Endodermal cell (in vitro differentiated cells): Measurements from ENCODE around the gene ACTL8. TPM values are rescaled to one million over a fixed set of nuclear protein-coding genes. Genes with fewer than 3 reads are reported as not detected.

Experiments
- DNase-seq: peaks from one replicate; pipeline ENCODE4 v3.0.0-alpha.2; 2017
- H3K27ac ChIP-seq: 2 replicates; pipeline ENCODE4 v1.5.1; 2013; ENCODE audit warnings: mild to moderate bottlenecking, low read depth, low read length, moderate library complexity
- H3K27me3 ChIP-seq: 2 replicates; pipeline ENCODE4 v1.6.1; 2013; ENCODE audit warnings: mild to moderate bottlenecking, low read length, moderate library complexity; ENCODE audit not compliant: insufficient read depth, control insufficient read depth, poor library complexity, severe bottlenecking
- H3K36me3 ChIP-seq: 2 replicates; pipeline ENCODE4 v1.7.0; 2013; ENCODE audit warnings: mild to moderate bottlenecking, low read length, moderate library complexity; ENCODE audit not compliant: control insufficient read depth, insufficient read depth
- H3K4me1 ChIP-seq: one replicate; pipeline ENCODE4 v1.7.0; 2013; ENCODE audit warnings: low read length; ENCODE audit not compliant: control insufficient read depth, insufficient read depth
- H3K4me3 ChIP-seq: 2 replicates; pipeline ENCODE4 v1.5.1; 2013; ENCODE audit warnings: mild to moderate bottlenecking, low read length, moderate library complexity
- H3K9ac ChIP-seq: 2 replicates; pipeline ENCODE4 v1.6.1; 2013; ENCODE audit warnings: mild to moderate bottlenecking, low read length, moderate library complexity; ENCODE audit not compliant: poor library complexity, severe bottlenecking; ENCODE audit errors: extremely low read depth
- H3K9me3 ChIP-seq: 2 replicates; pipeline ENCODE4 v1.6.1; 2013; ENCODE audit warnings: mild to moderate bottlenecking, low read length, moderate library complexity; ENCODE audit not compliant: control insufficient read depth
- H3K27ac Mint-ChIP-seq: 2 replicates; pipeline ENCODE4 v1.8.0; 2020; ENCODE audit warnings: mixed read lengths
- H3K27me3 Mint-ChIP-seq: 2 replicates; pipeline ENCODE4 v1.8.0; 2021; ENCODE audit warnings: mild to moderate bottlenecking, mixed read lengths; ENCODE audit not compliant: insufficient read depth
- H3K36me3 Mint-ChIP-seq: 2 replicates; pipeline ENCODE4 v1.8.0; 2020; ENCODE audit warnings: low read depth, mixed read lengths
- H3K4me1 Mint-ChIP-seq: 2 replicates; pipeline ENCODE4 v1.8.0; 2020; ENCODE audit warnings: mixed read lengths
- H3K4me3 Mint-ChIP-seq: 2 replicates; pipeline ENCODE4 v1.8.0; 2020; ENCODE audit warnings: mild to moderate bottlenecking, moderate library complexity, mixed read lengths
- H3K9me3 Mint-ChIP-seq: 2 replicates; pipeline ENCODE4 v1.8.0; 2020; ENCODE audit warnings: mild to moderate bottlenecking, mixed read lengths
- CTCF ChIP-seq: fragments of 200-600 bp; sonication (generic); conservative IDR thresholded peaks from 2 replicates; pipeline ENCODE4 v1.5.0; 2021; ENCODE audit warnings: antibody characterized with exemption, mild to moderate bottlenecking
- WGBS, 2 experiments: methylation state at CpG; one replicate each; pipeline versions ENCODE4 v1.1.5 to v1.1.7; 2013; ENCODE audit warnings: missing lambda C conversion rate in 2 of 2, mixed read lengths in 1 of 2; ENCODE audit not compliant: insufficient coverage in 1 of 2, insufficient read length in 1 of 2; 5-methylcytosine and 5-hydroxymethylcytosine counted together
- total RNA-seq, 2 donors: library from RNA; stranded (reverse); fragmentation: NEBNext Ultra II Directional in 1 of 2; extraction: Animal tissue kit (Norgen Biotek cat#: 25700) in 1 of 2; gene quantifications; 2 replicates in 1 of 2; 3 replicates in 1 of 2; pipeline ENCODE4 v1.2.1, GENCODE V29; 2021

The ACTL8 gene
- total RNA-seq, 2 donors from 2014 or later: not detected

DNA sequence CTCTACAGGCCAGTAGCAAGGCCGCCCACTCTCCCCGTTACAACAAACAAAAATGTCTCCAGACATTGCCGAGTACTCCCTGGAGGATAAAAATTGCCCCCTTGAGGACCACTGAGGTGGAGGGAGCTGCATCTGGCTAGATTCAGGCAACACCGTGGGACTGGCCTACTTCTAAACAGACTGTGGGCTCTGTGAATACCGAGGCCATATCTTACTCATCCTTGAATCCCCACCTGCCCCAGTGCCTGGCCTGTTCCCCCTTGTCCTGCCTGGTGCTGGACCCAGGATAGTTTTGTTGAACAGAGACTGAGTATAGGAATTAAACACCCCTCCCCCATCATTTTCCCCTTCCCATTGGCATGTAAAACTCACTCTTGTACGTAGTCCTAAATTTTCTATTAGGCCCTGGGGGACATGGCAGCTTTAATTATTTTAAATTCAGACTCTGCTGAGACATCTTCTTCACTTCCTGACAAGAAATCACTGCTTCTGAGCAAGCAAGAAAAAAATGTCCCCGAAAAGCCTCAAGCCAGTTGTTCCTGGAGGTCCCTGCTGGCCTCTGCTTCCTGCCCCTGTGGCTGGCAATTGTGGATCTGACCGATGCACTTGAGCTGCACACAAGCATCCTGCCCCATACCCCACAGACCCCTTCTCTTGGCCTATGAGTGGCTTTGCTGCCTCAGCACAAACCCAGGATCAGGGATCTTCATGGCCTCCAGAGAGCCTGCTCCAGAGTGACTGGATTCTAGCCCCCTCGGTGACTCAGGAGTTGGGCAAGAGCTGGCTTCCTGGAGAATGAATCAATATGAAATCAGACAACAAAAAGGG lies 111.0 kb downstream of the ACTL8 start:
- peaks cover 10% of the 10 kb centered on the region for H3K4me1 Mint-ChIP-seq
- no peak for DNase-seq
- no peak overlapping the region for H3K27ac ChIP-seq

DNA sequence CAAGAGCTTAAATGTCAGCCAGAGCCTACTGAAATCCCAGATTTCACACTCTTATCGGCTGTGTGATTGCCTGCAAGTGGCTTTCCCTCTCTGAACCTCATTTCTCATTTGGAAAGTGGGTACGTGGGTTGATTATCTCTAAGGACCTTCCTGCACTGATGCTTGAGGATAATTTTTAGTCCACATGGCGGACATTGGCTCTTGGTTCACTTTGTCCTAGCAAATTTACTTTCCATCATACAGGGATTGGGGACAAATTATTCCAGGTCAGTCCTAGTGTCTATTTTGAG lies 111.6 kb downstream of the ACTL8 start:
- no peak overlapping the region for H3K27ac ChIP-seq
- Mint-ChIP-seq H3K4me3 (no peak overlapping the region), H3K36me3 (no peaks in the 10 kb centered on the region), H3K27ac (no peak overlapping the region), H3K4me1 (peaks cover 8% of the 10 kb centered on the region), H3K27me3 (no peaks in the 10 kb centered on the region), H3K9me3 (peaks cover 12% of the 10 kb centered on the region)
- H3K36me3 ChIP-seq: no peaks in the 10 kb centered on the region
- WGBS, 2 experiments: 90 to 91% methylated on average over 3 of the region's 3 CpGs
- no peak overlapping the region for H3K9ac ChIP-seq
- no peaks in the 10 kb centered on the region for H3K27me3 ChIP-seq
- no peak for TF ChIP-seq CTCF
- peaks cover 4% of the 10 kb centered on the region for H3K9me3 ChIP-seq
- DNase-seq: no peak
- no peak overlapping the region for H3K4me3 ChIP-seq
- H3K4me1 ChIP-seq: no peaks in the 10 kb centered on the region

More for the DNA sequence above, 111.0 kb downstream of the ACTL8 start:
- H3K4me3 ChIP-seq: no peak overlapping the region
- H3K36me3 ChIP-seq: no peaks in the 10 kb centered on the region
- H3K9ac ChIP-seq: no peak overlapping the region
- 72 to 84% methylated on average over 4 to 9 of the region's 9 CpGs for WGBS, 2 experiments
- peaks cover 12% of the 10 kb centered on the region for H3K9me3 Mint-ChIP-seq
- TF ChIP-seq CTCF: no peak
- no peak overlapping the region for H3K4me3 Mint-ChIP-seq
- no peaks in the 10 kb centered on the region for H3K27me3 Mint-ChIP-seq
- no peaks in the 10 kb centered on the region for H3K36me3 Mint-ChIP-seq
- H3K9me3 ChIP-seq: peaks cover 4% of the 10 kb centered on the region
- no peaks in the 10 kb centered on the region for H3K4me1 ChIP-seq
- no peak overlapping the region for H3K27ac Mint-ChIP-seq
- H3K27me3 ChIP-seq: no peaks in the 10 kb centered on the region

DNA sequence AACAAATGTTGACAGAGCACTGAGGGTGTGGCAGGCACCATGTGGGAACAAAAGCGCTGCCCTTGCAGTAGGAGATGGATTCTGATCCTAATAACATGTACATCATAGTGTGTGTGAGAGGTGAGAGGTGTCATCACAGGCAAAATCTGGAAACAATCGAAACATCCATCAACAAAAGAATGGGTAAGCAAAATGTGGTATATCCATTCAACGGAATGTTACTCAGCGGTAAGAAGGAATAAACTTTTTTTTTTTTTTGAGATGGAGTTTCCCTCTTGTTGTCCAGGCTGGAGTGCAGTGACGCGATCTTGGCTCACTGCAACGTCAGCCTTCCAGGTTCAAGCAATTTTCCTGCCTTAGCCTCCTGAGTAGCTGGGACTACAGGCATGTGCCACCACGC lies 112.3 kb downstream of the ACTL8 start:
- WGBS, 2 experiments: 97 to 100% methylated on average over 4 to 8 of the region's 8 CpGs
- H3K4me1 Mint-ChIP-seq: peaks cover 4% of the 10 kb centered on the region
- DNase-seq: no peak
- peaks cover 12% of the 10 kb centered on the region for H3K9me3 Mint-ChIP-seq
- H3K4me3 ChIP-seq: no peak overlapping the region
- no peak overlapping the region for H3K27ac ChIP-seq
- no peak for TF ChIP-seq CTCF
- H3K36me3 ChIP-seq: no peaks in the 10 kb centered on the region
- no peak overlapping the region for H3K4me3 Mint-ChIP-seq
- no peaks in the 10 kb centered on the region for H3K36me3 Mint-ChIP-seq
- H3K27ac Mint-ChIP-seq: no peak overlapping the region
- no peaks in the 10 kb centered on the region for H3K27me3 ChIP-seq
- H3K9me3 ChIP-seq: peaks cover 4% of the 10 kb centered on the region
- no peaks in the 10 kb centered on the region for H3K27me3 Mint-ChIP-seq
- no peak overlapping the region for H3K9ac ChIP-seq
- no peaks in the 10 kb centered on the region for H3K4me1 ChIP-seq
